Right cardiac atrium (tissue), 5 donors: Measurements from ENCODE around the gene IL3RA. TPM values are rescaled to one million over a fixed set of nuclear protein-coding genes. Genes with fewer than 3 reads are reported as not detected.

ENCODE experiments used
- ATAC-seq, 2 donors: fragments of 200-7000 bp; cut with Tn5 transposase; one replicate each; pipeline versions ENCODE4 v1.8.0 to v1.9.1; 2020; ENCODE audit warnings: moderate library complexity in 2 of 2, mild to moderate bottlenecking in 1 of 2
- DNase-seq, 3 donors: peaks; one replicate each; pipeline ENCODE4 v3.0.0-alpha.2; 2020
- H3K27ac ChIP-seq: one replicate; pipeline ENCODE4 v1.5.1; 2013; ENCODE audit warnings: mild to moderate bottlenecking, low read length, control low read depth, moderate library complexity
- H3K27me3 ChIP-seq: one replicate; pipeline ENCODE4 v1.6.1; 2013; ENCODE audit not compliant: control insufficient read depth, insufficient read depth
- H3K4me1 ChIP-seq: one replicate; pipeline ENCODE4 v1.6.1; 2013; ENCODE audit warnings: low read length; ENCODE audit not compliant: control insufficient read depth, insufficient read depth
- H3K4me3 ChIP-seq: one replicate; pipeline ENCODE4 v1.5.1; 2013; ENCODE audit warnings: low read length, control low read depth
- H3K9me3 ChIP-seq: one replicate; pipeline ENCODE4 v1.6.1; 2013; ENCODE audit warnings: low read length; ENCODE audit not compliant: control insufficient read depth
- WGBS: extraction: QIAGEN DNeasy Blood & Tissue Kit; methylation state at CpG from one replicate; pipeline ENCODE4 v1.1.7; 2013; 5-methylcytosine and 5-hydroxymethylcytosine counted together
- intact Hi-C, 4 donors: fragments of 100-400 bp; cut with DNase I; formaldehyde crosslinking; loops; one replicate each; pipeline versions ENCODE4 v1.11.0 to v1.14.0; 2022 to 2023
- microRNA-seq, 2 donors: library from miRNA; unstranded; fragments of <30 nt; microRNA quantifications; one replicate each; pipeline ENCODE4 v1.2.0, GENCODE V29; 2020 to 2021
- polyA plus RNA-seq: library from polyadenylated mRNA; stranded (reverse); fragments of 200-250 nt; gene quantifications from one replicate; pipeline ENCODE4 v1.2.3, GENCODE V29; 2013
- total RNA-seq, 4 donors: library from RNA; stranded (reverse); fragmentation: NEBNext Ultra II Directional; extraction: Animal tissue kit (Norgen Biotek cat#: 25700); gene quantifications; one replicate each; pipeline ENCODE4 v1.2.1, GENCODE V29; 2021
- donor health status: healthy with polysubstance abuse.
- donor health status: DM: no; HTN: yes; CAD: no.
- donor health status: DM: no; HTN: no; CAD: no.
- donor health status: DM: no; HTN: yes; CAD: no; lungs with severe emphysema.
- donor health status: DM: yes; HTN: yes; CAD: no.

Gene IL3RA
- total and polyA plus RNA-seq, 5 donors: 2.6 to 8.7 (median 3.2) TPM

GRCh38 chrX:1430451-1430850 is 93.9 kb downstream of the IL3RA start:
- WGBS: 98% methylated on average over 10 of the region's 10 CpGs
- ATAC-seq: no peak
- DNase-seq: peak in 1 of 3 donors; percentile 13
- intact Hi-C loops: no loop called here
- H3K27ac ChIP-seq: no peak overlapping the region
- H3K4me1 ChIP-seq: no peaks in the 10 kb centered on the region
- no peak overlapping the region for H3K4me3 ChIP-seq
- no peaks in the 10 kb centered on the region for H3K9me3 ChIP-seq
- no peaks in the 10 kb centered on the region for H3K27me3 ChIP-seq

Small RNA genes lying within 50 kb of the gene (microRNA-seq; reads per million reads assigned to microRNA genes)
- 0 reads per million in 2 donors for gene MIR3690

Other genes with a start within 250 kb of the IL3RA start
- not detected for gene CRLF2, start 124.1 kb upstream of the IL3RA start, total RNA-seq
- gene CRLF2, start 124.1 kb upstream of the IL3RA start, polyA plus RNA-seq: not detected
- gene CSF2RA, start 68.0 kb upstream of the IL3RA start, total RNA-seq: 1 to 10 TPM; 3.0 to 5.3 (median 4.4) TPM
- gene CSF2RA, start 68.0 kb upstream of the IL3RA start, polyA plus RNA-seq: 1.3 TPM
- gene SLC25A6, start 55.3 kb downstream of the IL3RA start, total RNA-seq: 100 to 1,000 TPM; 154 to 228 (median 193) TPM
- gene SLC25A6, start 55.3 kb downstream of the IL3RA start, polyA plus RNA-seq: 159 TPM
- 10 to 100 TPM; 30.3 to 34.4 (median 34.1) TPM for gene ASMTL, start 116.1 kb downstream of the IL3RA start, total RNA-seq
- 27.7 TPM for gene ASMTL, start 116.1 kb downstream of the IL3RA start, polyA plus RNA-seq
- 1 to 10 TPM; 1.6 to 3.8 (median 2.2) TPM for gene P2RY8, start 200.4 kb downstream of the IL3RA start, total RNA-seq
- 2.2 TPM for gene P2RY8, start 200.4 kb downstream of the IL3RA start, polyA plus RNA-seq